Adipocyte (in vitro differentiated cells): Measurements from ENCODE around the gene GDPD4.

Experiments used
- DNase-seq: peaks from one replicate; pipeline ENCODE4 v3.0.0-alpha.2; 2015; ENCODE audit warnings: low read depth
- H3K27me3 ChIP-seq: replicated peaks from 2 replicates; pipeline ENCODE4 v1.7.0; 2013; ENCODE audit warnings: mild to moderate bottlenecking, low read length, moderate library complexity; ENCODE audit not compliant: control insufficient read depth, insufficient read depth
- H3K36me3 ChIP-seq: 2 replicates; pipeline ENCODE4 v1.7.0; 2013; ENCODE audit warnings: low read length, mild to moderate bottlenecking, moderate library complexity; ENCODE audit not compliant: control insufficient read depth, insufficient read depth, severe bottlenecking
- H3K4me1 ChIP-seq: 2 replicates; pipeline ENCODE4 v1.7.0; 2013; ENCODE audit warnings: mild to moderate bottlenecking, low read length, moderate library complexity; ENCODE audit not compliant: control insufficient read depth, insufficient read depth
- H3K4me3 ChIP-seq: 2 replicates; pipeline ENCODE4 v1.7.0; 2013; ENCODE audit warnings: mild to moderate bottlenecking, low read length, moderate library complexity
- H3K9ac ChIP-seq: 2 replicates; pipeline ENCODE4 v1.7.0; 2013; ENCODE audit warnings: mild to moderate bottlenecking, low read length, moderate library complexity
- H3K9me3 ChIP-seq: 2 replicates; pipeline ENCODE4 v1.7.0; 2013; ENCODE audit warnings: mild to moderate bottlenecking, low read length, moderate library complexity; ENCODE audit not compliant: control insufficient read depth

Gene GDPD4

DNA sequence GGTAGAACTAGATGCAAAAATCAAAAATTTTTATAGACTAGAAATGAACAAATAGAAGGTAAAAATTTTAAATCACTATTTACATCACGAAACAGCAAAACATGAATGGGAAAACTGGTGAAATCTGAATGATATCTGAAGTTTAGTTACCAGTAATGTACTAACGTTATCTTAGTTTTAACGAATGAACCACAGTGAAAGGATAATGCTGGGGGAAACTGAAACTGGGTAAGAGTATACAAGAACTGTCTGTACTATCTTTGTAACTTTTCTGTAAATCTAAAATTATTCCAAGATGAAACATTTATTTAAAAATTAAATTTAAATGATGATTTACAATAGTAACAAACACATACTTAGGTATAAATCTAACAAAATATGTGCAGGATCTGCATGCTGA is 7.4 kb downstream of the GDPD4 start:
- H3K27me3 ChIP-seq: no peaks in the 10 kb centered on the region
- no peak overlapping the region for H3K9ac ChIP-seq
- H3K36me3 ChIP-seq: no peaks in the 10 kb centered on the region
- H3K4me1 ChIP-seq: no peaks in the 10 kb centered on the region
- DNase-seq: no peak
- peaks cover 7% of the 10 kb centered on the region for H3K9me3 ChIP-seq
- no peak overlapping the region for H3K4me3 ChIP-seq

DNA sequence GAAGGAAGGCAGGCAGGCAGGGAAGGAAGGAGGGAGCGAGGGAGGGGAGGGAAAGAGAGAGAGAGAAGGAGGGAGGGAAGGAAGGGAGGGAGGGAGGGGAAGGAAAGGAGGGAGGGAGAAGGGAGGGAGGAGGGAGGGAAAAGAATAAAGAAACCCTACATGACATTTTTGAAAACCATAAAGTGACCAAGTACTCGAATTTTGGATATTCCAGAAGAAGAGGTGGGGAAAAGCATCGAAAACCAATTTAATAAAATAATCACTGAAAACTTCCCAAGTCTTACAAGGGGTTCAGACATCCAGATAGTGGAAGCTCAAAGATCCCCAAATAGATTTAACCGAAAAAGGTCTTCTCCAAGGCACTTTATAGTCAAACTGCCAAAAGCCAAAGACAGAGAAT is 11.7 kb downstream of the GDPD4 start:
- no peak overlapping the region for H3K9ac ChIP-seq
- H3K4me1 ChIP-seq: peaks cover 14% of the 10 kb centered on the region
- no peak for DNase-seq
- H3K27me3 ChIP-seq: no peaks in the 10 kb centered on the region
- H3K4me3 ChIP-seq: no peak overlapping the region
- H3K36me3 ChIP-seq: no peaks in the 10 kb centered on the region
- H3K9me3 ChIP-seq: peaks cover 7% of the 10 kb centered on the region

DNA sequence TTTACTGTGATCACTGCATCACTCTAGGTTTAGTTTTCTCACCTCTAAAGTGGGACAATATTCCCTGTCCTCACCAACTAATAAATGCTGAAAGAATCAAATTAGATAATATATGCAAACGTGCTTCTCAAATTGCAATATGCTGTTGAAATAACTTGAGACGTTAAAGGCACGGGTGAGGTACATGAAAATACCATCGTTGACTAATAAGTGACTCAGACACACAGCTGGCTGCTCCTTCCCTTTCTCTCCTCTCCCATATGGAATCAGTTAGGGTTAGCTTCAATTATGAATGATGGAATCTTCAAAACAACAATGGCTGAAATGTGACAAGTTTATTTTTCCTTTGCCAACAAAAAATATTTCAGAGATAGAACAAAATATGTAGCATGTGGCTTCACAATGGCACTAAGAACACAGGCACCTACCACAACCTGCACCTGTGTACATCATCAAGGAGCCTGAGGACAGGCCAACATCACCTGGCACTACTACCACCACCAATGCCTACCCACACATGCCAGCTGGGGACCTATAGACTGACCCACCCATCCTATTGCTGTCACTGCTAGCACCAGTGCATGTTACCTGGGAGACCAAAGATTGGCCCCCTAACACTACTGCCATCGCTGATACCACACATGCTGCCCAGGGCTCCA is 13.7 kb downstream of the GDPD4 start:
- no peak overlapping the region for H3K4me3 ChIP-seq
- H3K9ac ChIP-seq: no peak overlapping the region
- H3K36me3 ChIP-seq: no peaks in the 10 kb centered on the region
- DNase-seq: peak; percentile 95
- peaks cover 14% of the 10 kb centered on the region for H3K4me1 ChIP-seq
- peaks cover under 1% of the 10 kb centered on the region for H3K9me3 ChIP-seq
- no peaks in the 10 kb centered on the region for H3K27me3 ChIP-seq

DNA sequence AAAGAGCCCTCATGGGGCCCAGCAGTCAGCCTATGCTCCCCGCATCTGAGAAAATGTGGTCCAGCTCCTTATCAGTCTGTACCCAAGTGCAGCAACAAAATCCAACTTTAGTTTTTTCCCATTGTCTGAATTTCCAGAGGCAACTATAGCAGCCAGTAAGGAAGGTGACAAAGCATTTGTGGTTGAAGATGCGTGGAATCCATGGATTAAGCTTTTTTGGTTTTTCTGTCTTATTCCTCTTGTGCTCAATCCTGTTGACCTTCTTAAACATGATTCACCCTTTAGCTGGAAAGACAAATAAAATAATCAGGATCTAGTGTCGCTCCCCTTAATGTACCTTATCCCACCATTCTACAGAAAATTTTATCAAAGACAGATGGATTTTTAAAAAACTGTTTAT is 14.3 kb downstream of the GDPD4 start:
- H3K9ac ChIP-seq: no peak overlapping the region
- peaks cover 14% of the 10 kb centered on the region for H3K4me1 ChIP-seq
- no peaks in the 10 kb centered on the region for H3K27me3 ChIP-seq
- peak; percentile 17 for DNase-seq
- H3K9me3 ChIP-seq: no peaks in the 10 kb centered on the region
- no peak overlapping the region for H3K4me3 ChIP-seq
- H3K36me3 ChIP-seq: no peaks in the 10 kb centered on the region

DNA sequence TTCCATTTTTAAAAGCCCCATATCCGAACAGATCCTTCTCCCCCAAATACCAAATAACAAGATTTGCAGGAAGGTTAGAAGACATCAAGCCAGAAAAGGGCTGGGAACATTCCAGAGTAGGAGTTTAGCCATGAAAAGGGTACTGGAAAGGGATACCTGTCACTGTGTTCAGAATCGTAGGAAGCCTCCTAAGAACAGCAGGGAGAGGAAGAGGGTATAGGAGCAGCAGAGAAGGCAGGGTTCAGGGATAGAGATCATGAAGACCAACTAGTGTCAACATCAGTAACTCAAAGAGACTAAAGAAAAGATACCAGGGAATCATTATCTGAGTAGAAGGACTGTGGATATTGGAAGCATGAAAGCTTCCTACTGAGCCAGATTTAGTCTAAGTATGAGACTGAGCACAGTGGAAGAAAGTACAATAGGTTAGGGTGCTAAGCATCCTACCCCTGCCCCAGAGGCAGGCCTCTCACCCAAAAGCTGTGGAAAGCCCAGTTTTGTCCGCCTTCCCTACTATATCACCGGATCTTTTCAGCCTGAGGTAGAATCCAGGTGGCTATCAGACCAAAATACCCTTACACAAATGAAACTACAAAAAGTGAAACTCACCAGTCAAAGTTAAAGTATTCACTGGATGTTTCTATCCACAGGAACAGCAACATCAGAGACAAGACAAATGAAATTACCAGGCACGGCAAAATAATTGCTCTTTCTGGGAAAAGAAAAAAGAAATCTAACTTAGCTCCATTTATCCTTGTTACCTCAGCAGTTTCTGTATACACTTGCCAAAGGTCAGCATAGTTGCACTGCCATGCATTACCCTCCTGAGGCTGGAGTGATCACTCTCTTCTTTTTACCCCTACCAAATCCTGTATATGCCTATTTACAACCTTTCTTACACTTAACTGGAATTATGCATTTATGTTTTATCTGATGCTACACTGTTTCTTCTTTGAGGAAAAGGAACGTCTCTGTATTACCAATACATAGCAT is 16.7 kb downstream of the GDPD4 start:
- no peak for DNase-seq
- peaks cover 14% of the 10 kb centered on the region for H3K4me1 ChIP-seq
- no peaks in the 10 kb centered on the region for H3K9me3 ChIP-seq
- H3K27me3 ChIP-seq: no peaks in the 10 kb centered on the region
- H3K4me3 ChIP-seq: no peak overlapping the region
- H3K36me3 ChIP-seq: no peaks in the 10 kb centered on the region
- H3K9ac ChIP-seq: no peak overlapping the region

DNA sequence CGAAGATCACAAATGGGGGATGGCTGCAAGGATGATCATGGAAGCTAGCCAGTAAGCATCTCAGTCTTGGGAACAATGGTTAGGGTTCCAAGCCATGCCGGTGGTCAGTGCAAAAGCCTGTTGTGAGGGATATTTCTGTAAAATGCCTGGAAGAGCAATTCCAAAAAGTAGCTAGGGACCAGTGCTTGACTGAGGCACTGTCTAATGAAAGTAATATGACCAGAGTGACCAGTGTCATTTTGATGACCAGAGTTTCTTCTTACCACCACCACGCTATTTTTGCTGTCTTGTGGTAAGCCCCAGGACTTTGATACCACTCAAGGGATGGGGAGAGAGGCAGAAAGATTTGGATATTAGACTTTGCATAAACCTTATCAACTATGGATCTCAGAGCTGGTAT is 18.4 kb downstream of the GDPD4 start:
- H3K4me1 ChIP-seq: peaks cover 14% of the 10 kb centered on the region
- no peaks in the 10 kb centered on the region for H3K9me3 ChIP-seq
- H3K36me3 ChIP-seq: no peaks in the 10 kb centered on the region
- H3K27me3 ChIP-seq: no peaks in the 10 kb centered on the region
- H3K4me3 ChIP-seq: no peak overlapping the region
- no peak overlapping the region for H3K9ac ChIP-seq
- no peak for DNase-seq

DNA sequence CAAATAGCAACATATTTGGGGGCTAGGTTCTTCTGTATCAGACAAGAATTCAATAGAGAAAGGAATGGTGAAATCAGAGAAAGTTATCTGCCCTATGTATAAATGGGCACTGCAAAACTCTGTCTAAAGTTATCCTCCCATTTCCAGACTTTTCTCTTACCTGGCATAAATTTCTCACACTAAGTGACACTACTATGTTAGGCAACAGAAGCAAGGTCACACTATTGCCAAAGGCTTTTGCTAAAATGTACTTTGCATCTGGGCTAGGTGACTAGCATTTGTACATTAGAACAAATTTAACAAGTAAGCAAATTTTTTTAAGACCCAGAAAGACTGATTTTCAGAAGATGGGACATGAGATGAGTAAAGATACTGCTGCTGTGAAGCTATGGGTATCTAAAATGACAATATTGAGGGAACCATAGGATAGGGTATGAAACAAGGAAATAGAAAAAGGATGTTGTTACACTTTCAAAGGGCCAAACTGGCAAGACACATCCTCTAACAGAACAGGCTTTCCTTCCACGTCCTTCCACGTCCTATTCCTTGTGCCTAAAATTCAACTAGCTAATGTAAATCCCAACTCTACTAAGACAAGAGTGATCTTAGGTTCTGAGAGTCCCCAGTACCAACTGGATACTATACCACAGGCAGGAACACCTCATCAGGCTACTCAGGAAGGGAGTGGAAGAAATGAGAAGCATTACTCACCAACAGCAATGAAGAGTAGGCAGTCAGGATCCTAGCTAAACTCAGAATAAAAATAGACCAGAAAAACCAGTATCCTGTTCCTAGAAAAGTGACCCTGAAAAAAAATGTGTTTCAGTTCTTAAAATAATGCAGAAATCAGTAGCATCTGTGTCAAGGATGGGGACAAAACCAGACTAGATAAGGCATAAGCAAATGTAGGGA is 22.6 kb downstream of the GDPD4 start:
- Histone ChIP-seq H3K27me3 (no peaks in the 10 kb centered on the region), H3K9me3 (no peaks in the 10 kb centered on the region), H3K36me3 (no peaks in the 10 kb centered on the region), H3K4me1 (no peaks in the 10 kb centered on the region), H3K4me3 (no peak overlapping the region), H3K9ac (no peak overlapping the region)
- DNase-seq: no peak

DNA sequence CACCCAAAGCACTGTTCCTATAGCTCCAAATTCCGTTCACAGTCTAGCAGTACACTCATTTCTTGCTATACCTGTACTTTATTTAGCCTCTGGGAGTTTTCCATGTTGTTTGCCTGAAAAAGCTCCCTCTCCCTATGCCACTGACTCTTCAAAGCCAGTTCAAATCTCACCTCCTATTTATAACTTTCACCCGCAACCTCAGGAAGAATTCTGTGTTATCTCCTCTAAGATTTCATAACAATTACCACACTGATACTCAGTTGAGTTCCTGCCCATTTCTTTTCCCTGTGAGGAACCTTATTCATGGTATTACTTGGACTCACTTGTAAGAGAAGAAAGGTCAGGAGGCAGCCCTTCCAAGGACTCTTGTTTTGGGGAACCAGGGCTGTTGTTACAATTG is 25.2 kb downstream of the GDPD4 start:
- Histone ChIP-seq H3K36me3 (no peaks in the 10 kb centered on the region), H3K9me3 (no peaks in the 10 kb centered on the region), H3K4me3 (no peak overlapping the region), H3K9ac (no peak overlapping the region), H3K27me3 (no peaks in the 10 kb centered on the region), H3K4me1 (no peaks in the 10 kb centered on the region)
- no peak for DNase-seq

DNA sequence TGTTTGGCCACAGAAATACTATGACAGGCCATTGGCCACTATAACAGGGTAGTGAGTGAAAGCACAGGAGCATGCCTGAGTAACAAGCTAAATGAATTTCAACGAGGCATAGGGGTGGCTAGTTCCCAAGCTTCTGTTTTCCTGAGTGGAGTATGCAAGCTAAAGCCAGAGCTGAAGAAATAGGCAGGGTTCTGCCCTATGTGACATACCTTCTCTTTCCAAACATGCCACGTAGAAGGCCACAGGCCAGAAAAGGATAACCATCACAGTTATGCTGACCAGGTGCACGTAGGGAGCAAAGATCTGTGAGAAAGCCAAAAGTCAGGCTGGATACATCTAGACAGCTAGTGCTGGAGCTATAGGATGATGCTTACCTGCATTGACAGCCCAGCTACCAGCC is 30.6 kb downstream of the GDPD4 start:
- H3K4me1 ChIP-seq: peaks cover 6% of the 10 kb centered on the region
- no peak for DNase-seq
- no peaks in the 10 kb centered on the region for H3K9me3 ChIP-seq
- no peak overlapping the region for H3K4me3 ChIP-seq
- H3K27me3 ChIP-seq: no peaks in the 10 kb centered on the region
- no peaks in the 10 kb centered on the region for H3K36me3 ChIP-seq
- H3K9ac ChIP-seq: no peak overlapping the region

DNA sequence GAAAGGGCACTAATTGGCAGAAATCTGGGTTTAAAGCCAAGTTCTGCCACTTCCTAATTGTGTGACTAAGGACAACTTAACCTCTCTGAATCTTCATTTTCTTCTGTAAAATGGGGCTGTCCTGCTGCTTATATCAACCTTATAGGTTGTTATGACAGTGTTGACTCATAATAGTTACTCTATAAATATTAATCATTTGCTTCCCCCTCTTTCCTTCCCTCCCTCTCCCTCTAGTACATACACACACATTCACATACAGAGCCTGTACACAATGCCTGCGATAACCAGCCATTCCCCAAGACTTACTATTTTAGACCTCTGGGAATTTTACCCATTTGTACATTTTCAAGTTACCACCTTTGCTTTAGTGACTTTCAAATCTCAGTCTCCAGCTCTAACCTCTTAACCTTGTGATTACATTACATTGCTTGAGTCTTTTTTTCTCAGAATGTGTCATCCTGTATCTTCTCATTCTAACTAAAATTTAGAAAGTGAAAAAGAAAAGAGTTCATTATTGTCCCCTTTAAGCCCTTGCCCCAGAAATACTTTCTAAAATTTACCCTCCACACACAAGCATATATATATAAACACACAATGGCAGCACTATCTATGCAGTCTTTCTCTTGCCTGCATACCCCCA is 31.9 kb downstream of the GDPD4 start:
- Histone ChIP-seq H3K9ac (no peak overlapping the region), H3K9me3 (no peaks in the 10 kb centered on the region), H3K4me3 (no peak overlapping the region), H3K36me3 (no peaks in the 10 kb centered on the region), H3K27me3 (no peaks in the 10 kb centered on the region), H3K4me1 (peaks cover 6% of the 10 kb centered on the region)
- DNase-seq: no peak
